Aorta (tissue), 5 donors: ENCODE results near the gene POU2F2. TPM values are rescaled to one million over a fixed set of nuclear protein-coding genes. Genes with fewer than 3 reads are reported as not detected.

Source experiments
- ATAC-seq: fragments of 200-7000 bp; cut with Tn5 transposase; one replicate; pipeline ENCODE4 v1.9.1; 2022; ENCODE audit warnings: moderate library complexity; ENCODE audit not compliant: low FRiP score
- DNase-seq, 2 donors: peaks; one replicate each; pipeline ENCODE4 v3.0.0-alpha.2; 2020
- H3K27ac ChIP-seq, 2 donors: one replicate each; pipeline ENCODE4 v1.5.1; 2013; ENCODE audit warnings: low read length in 2 of 2, mild to moderate bottlenecking in 2 of 2, moderate library complexity in 2 of 2, control low read depth in 1 of 2, inconsistent platforms in 1 of 2, low read depth in 1 of 2
- H3K27me3 ChIP-seq, 2 donors: one replicate each; pipeline ENCODE4 v1.6.1; 2013; ENCODE audit warnings: control low read depth in 1 of 2, low read length in 1 of 2, mild to moderate bottlenecking in 1 of 2, moderate library complexity in 1 of 2; ENCODE audit not compliant: insufficient read depth in 2 of 2, control insufficient read depth in 1 of 2
- H3K36me3 ChIP-seq, 2 donors: one replicate each; pipeline ENCODE4 v1.6.1; 2013; ENCODE audit warnings: control low read depth in 1 of 2, low read length in 1 of 2, mild to moderate bottlenecking in 1 of 2; ENCODE audit not compliant: insufficient read depth in 2 of 2, control insufficient read depth in 1 of 2
- H3K4me1 ChIP-seq, 2 donors: one replicate each; pipeline ENCODE4 v1.6.1; 2013; ENCODE audit warnings: low read length in 2 of 2, control low read depth in 1 of 2, mild to moderate bottlenecking in 1 of 2, moderate library complexity in 1 of 2; ENCODE audit not compliant: insufficient read depth in 2 of 2, control insufficient read depth in 1 of 2
- H3K4me3 ChIP-seq, 2 donors: one replicate each; pipeline ENCODE4 v1.5.1; 2013; ENCODE audit warnings: low read length in 2 of 2, control low read depth in 1 of 2, mild to moderate bottlenecking in 1 of 2
- H3K9me3 ChIP-seq: one replicate; pipeline ENCODE4 v1.6.1; 2013; ENCODE audit warnings: mild to moderate bottlenecking, low read length; ENCODE audit not compliant: control insufficient read depth
- WGBS, 2 donors: extraction: QIAGEN DNeasy Blood & Tissue Kit; methylation state at CpG; one replicate each; pipeline ENCODE4 v1.1.7; 2013; 5-methylcytosine and 5-hydroxymethylcytosine counted together
- intact Hi-C, 2 donors: fragments of 100-400 bp; cut with DNase I; formaldehyde crosslinking; loops; one replicate each; pipeline versions ENCODE4 v1.14.2 to v1.15.0; 2022
- polyA plus RNA-seq, 2 donors: library from polyadenylated mRNA; stranded (reverse); fragments of 200-250 nt; gene quantifications; one replicate each; pipeline ENCODE4 v1.2.3, GENCODE V29; 2013
- total RNA-seq, 2 donors: library from RNA; stranded (reverse); fragmentation: NEBNext Ultra II Directional; extraction: Animal tissue kit (Norgen Biotek cat#: 25700); gene quantifications; one replicate each; pipeline ENCODE4 v1.2.1, GENCODE V29; 2021
- donor health status: healthy with polysubstance abuse.
- donor health status: Bipolar disorder and iron deficiency.
- donor health status: DM: no; HTN: no; CAD: no.
- donor health status: DM: no; HTN: no; CAD: no.
- donor health status: DM: yes; HTN: yes; CAD: no.

The POU2F2 gene
- total and polyA plus RNA-seq, 4 donors, result 2.3 to 9.0 (median 4.3) TPM

DNA sequence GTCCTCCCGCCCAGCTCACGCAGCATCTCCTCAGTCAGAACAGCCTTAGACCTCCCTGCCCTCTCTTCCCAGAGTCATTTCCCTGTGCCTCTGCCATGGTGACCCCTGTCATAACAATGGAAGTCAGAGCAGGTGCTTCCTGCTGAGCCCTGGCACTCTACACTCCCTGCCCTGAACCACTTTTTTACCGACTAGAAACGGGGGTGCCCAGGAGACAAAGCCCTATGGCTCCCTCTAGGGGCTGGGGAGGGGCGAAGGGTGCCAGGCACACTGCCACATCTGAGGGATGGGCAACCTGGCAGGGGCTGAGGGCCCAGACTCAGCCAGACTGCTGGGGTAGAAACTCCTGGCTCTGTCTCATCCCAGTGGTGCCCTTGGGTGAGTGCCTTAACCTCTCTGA lies 39.9 kb downstream of the POU2F2 start:
- intact Hi-C loops, result no loop called here
- 45 to 52% methylated on average over 5 of the region's 5 CpGs for WGBS, 2 donors
- no peak for DNase-seq
- Histone ChIP-seq H3K4me3 (no peak overlapping the region), H3K27me3 (no peaks in the 10 kb centered on the region), H3K9me3 (no peaks in the 10 kb centered on the region), H3K4me1 (no peaks in the 10 kb centered on the region), H3K36me3 (no peaks in the 10 kb centered on the region), H3K27ac (no peak overlapping the region)
- no peak for ATAC-seq

GRCh38 chr19:42091742-42092141 lies 40.5 kb downstream of the POU2F2 start:
- Histone ChIP-seq H3K27me3 (no peaks in the 10 kb centered on the region), H3K4me1 (no peaks in the 10 kb centered on the region), H3K9me3 (no peaks in the 10 kb centered on the region), H3K36me3 (no peaks in the 10 kb centered on the region), H3K27ac (no peak overlapping the region), H3K4me3 (no peak overlapping the region)
- ATAC-seq (no peak), DNase-seq (no peak)
- 47 to 51% methylated on average over 10 of the region's 10 CpGs for WGBS, 2 donors
- intact Hi-C loops, result no loop called here

GRCh38 chr19:42091300-42091699 lies 40.9 kb downstream of the POU2F2 start:
- no peaks in the 10 kb centered on the region for H3K36me3 ChIP-seq
- no peaks in the 10 kb centered on the region for H3K9me3 ChIP-seq
- WGBS, 2 donors, result 79 to 89% methylated on average over 13 of the region's 13 CpGs
- no peak for DNase-seq
- no peak overlapping the region for H3K27ac ChIP-seq
- intact Hi-C loops, result no loop called here
- no peak overlapping the region for H3K4me3 ChIP-seq
- H3K27me3 ChIP-seq, result no peaks in the 10 kb centered on the region
- ATAC-seq, result no peak
- no peaks in the 10 kb centered on the region for H3K4me1 ChIP-seq

DNA sequence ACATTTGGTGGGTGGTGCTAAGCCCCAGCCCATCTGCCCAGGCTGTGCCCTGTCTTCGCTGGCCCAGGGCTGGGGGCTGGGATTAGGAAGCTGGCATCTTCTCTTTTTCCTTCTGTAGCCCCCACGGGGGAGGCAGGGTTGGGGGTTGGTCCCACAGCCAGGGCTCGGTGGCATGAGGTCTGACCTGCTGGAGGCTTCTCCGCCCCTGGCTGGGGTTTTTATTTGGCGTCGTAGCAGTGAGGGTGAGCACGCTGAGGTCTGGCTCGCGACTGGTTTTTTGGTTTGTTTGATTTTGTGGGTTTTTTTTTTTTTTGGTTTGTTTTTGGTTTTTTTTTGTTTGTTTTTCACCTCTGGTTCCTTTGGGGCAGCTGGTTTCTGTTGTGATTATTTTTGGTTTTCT lies 41.6 kb downstream of the POU2F2 start:
- no peak for DNase-seq
- ATAC-seq, result no peak
- Histone ChIP-seq H3K4me3 (no peak overlapping the region), H3K27ac (no peak overlapping the region), H3K4me1 (no peaks in the 10 kb centered on the region), H3K36me3 (no peaks in the 10 kb centered on the region), H3K27me3 (no peaks in the 10 kb centered on the region), H3K9me3 (no peaks in the 10 kb centered on the region)
- 52 to 63% methylated on average over 9 of the region's 9 CpGs for WGBS, 2 donors
- intact Hi-C loops, result no loop called here

- ATAC-seq, result no peak
- Histone ChIP-seq H3K9me3 (no peaks in the 10 kb centered on the region), H3K4me3 (no peak overlapping the region)
Observed at GRCh38 chr19:42089772-42090171, 42.5 kb downstream of the POU2F2 start.

DNA sequence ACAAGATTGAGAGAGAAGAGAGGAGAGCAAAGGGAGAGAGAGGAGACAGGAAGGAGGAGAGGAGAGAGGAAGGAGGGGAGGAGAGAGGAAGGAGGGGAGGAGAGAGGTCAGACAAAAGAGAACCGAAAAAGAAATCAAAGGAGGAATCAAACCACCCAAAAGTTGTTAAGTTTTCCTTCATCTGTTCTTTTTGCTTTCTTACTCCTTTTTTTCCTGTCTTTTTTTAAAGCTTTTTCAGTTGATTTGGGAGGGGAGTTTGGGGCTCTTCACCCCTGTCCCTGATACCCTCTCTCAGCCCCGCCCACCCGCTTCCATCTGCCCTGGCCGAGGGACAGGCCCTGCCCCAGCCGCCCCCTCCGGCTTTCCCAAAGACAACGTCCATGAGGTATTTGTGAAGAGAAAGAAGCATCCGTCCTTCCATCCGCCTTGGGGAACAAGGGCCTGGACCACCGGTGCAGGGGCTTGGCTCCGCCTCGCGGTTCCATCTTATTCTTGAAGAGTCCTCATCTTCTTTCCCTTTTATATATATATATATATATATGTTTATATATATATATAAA lies 43.0 kb downstream of the POU2F2 start:
- DNase-seq, result peak in 1 of 2 donors; percentile 44
- Histone ChIP-seq H3K9me3 (no peaks in the 10 kb centered on the region), H3K4me3 (no peak overlapping the region), H3K27me3 (no peaks in the 10 kb centered on the region), H3K27ac (no peak overlapping the region), H3K36me3 (no peaks in the 10 kb centered on the region), H3K4me1 (no peaks in the 10 kb centered on the region)
- intact Hi-C loops, result no loop called here
- 72 to 73% methylated on average over 13 of the region's 13 CpGs for WGBS, 2 donors
- ATAC-seq, result no peak

More at GRCh38 chr19:42089772-42090171, 42.5 kb downstream of the POU2F2 start:
- Histone ChIP-seq H3K27ac (no peak overlapping the region), H3K27me3 (no peaks in the 10 kb centered on the region), H3K4me1 (no peaks in the 10 kb centered on the region), H3K36me3 (no peaks in the 10 kb centered on the region)
- 88 to 92% methylated on average over 13 of the region's 13 CpGs for WGBS, 2 donors
- DNase-seq, result peak in 1 of 2 donors; percentile 22
- intact Hi-C loops, result no loop called here

- no peaks in the 10 kb centered on the region for H3K36me3 ChIP-seq
- intact Hi-C loops, result no loop called here
- no peaks in the 10 kb centered on the region for H3K9me3 ChIP-seq
- H3K27ac ChIP-seq, result no peak overlapping the region
- 45 to 56% methylated on average over 18 of the region's 18 CpGs for WGBS, 2 donors
- no peaks in the 10 kb centered on the region for H3K4me1 ChIP-seq
- ATAC-seq (no peak), DNase-seq (peak in 1 of 2 donors; percentile 49)
- no peak overlapping the region for H3K4me3 ChIP-seq
- H3K27me3 ChIP-seq, result no peaks in the 10 kb centered on the region
Observed at GRCh38 chr19:42088471-42089190, 43.6 kb downstream of the POU2F2 start.

DNA sequence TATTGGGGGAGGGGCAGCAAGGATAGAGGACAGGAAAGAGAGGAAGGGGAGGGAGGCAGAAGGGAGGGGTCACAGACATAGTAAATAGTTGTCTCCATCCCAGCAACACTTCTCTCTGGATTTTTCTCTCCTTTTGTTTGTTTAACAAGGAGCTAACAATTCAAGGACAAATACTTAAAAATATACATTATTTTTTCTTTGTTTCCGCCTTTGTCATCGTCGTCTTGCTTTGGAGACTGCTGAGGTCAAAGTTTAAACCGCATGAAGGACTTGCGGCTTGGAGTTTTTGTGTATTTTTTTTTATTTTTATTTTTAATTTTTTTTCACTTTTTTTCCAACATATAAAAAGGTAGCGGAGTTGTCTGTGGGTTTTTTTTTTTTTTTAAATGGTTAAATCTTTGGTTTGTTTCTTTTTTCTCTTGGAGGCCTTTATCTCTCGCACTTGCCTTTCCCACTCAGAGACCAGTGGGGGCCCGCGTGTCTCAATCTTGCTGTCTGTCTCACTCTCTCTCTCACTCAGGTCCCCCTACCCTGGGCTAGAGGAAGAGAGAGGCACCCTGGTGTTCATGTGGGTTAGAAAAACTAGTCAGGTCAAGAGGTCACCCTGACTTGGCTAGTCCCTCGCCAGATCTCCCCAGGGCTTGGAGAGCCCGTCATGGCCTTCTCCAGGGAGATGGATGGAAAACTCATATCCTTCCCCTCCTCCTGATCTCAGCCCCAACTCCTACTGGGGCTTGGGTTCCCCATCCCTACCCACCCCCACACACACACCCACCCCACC lies 45.3 kb downstream of the POU2F2 start:
- ATAC-seq, result no peak
- Histone ChIP-seq H3K4me1 (no peaks in the 10 kb centered on the region), H3K4me3 (no peak overlapping the region), H3K27me3 (no peaks in the 10 kb centered on the region), H3K27ac (no peak overlapping the region), H3K9me3 (no peaks in the 10 kb centered on the region), H3K36me3 (no peaks in the 10 kb centered on the region)
- intact Hi-C loops, result no loop called here
- DNase-seq, result peak in 1 of 2 donors; percentile 21
- 67 to 76% methylated on average over 11 of the region's 11 CpGs for WGBS, 2 donors
